Measurements from ENCODE around the gene ISG20L2.

- TF ChIP-seq, protein P1, sequence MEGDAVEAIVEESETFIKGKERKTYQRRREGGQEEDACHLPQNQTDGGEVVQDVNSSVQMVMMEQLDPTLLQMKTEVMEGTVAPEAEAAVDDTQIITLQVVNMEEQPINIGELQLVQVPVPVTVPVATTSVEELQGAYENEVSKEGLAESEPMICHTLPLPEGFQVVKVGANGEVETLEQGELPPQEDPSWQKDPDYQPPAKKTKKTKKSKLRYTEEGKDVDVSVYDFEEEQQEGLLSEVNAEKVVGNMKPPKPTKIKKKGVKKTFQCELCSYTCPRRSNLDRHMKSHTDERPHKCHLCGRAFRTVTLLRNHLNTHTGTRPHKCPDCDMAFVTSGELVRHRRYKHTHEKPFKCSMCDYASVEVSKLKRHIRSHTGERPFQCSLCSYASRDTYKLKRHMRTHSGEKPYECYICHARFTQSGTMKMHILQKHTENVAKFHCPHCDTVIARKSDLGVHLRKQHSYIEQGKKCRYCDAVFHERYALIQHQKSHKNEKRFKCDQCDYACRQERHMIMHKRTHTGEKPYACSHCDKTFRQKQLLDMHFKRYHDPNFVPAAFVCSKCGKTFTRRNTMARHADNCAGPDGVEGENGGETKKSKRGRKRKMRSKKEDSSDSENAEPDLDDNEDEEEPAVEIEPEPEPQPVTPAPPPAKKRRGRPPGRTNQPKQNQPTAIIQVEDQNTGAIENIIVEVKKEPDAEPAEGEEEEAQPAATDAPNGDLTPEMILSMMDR (IDR thresholded peaks at IDR 0.05), result no peak
- TF ChIP-seq POLR2A (IDR thresholded peaks at IDR 0.05), result no peak
Measured at GRCh38 chr1:156708218-156708661, 20.3 kb downstream of the ISG20L2 start.
